ENCODE measurements around the gene PIK3IP1.
"Not testable (repeated sequence)": the region's sequence is repeated elsewhere in the genome, so short reads cannot be mapped to it uniquely, and the experiment has no call there.

Gene PIK3IP1

DNA sequence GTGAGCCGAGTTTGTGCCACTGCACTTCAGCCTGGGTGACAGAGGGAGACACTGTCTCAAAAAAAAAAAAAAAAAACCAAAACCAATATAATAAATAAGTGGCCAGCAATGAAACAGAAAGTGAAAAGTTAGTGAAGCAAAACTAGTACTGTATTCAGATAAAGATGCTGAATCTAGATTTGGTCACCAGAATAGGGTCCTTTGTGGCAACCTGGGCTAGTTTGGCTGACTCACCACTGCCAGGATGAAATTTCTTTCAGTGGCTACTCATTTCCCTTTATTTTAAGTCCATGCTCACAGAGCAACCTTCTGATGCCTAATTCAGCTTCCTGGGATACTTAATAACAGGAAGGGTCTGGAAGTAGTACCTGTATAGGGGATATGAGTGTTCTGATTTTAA is 54.2 kb downstream of the PIK3IP1 start:
- in situ Hi-C loops (cut with HindIII; ENCODE audit: low pct_unique_long_range_greater_than_20kb, low sequenced_read_pairs): no loop called here
- DNase-seq (ENCODE audit: low read depth in 1 of 2, low spot score in 1 of 2): no peak
- TF ChIP-seq JUND (IDR thresholded peaks at IDR 0.05; ENCODE audit: low read depth): no peak

DNA sequence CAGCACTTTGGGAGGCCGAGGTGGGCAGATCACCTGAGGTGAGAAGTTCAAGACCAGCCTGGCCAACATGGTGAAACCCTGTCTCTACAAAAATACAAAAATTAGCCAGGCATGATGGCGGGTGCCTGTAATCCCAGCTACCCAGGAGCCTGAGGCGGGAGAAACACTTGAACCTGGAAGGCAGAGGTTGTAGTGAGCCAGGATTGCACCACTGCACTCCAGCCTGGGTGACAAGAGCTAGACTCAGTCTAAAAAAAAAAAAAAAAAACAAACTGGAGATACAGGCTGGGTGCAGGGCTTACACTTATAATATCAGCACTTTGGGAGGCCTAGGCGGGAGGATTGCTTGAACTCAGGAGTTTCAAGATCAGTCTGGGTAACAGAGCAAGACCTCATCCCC is 56.2 kb downstream of the PIK3IP1 start:
- DNase-seq (ENCODE audit: low read depth in 1 of 2, low spot score in 1 of 2); in situ Hi-C loops (cut with HindIII; ENCODE audit: low pct_unique_long_range_greater_than_20kb, low sequenced_read_pairs): not testable (repeated sequence)

DNA sequence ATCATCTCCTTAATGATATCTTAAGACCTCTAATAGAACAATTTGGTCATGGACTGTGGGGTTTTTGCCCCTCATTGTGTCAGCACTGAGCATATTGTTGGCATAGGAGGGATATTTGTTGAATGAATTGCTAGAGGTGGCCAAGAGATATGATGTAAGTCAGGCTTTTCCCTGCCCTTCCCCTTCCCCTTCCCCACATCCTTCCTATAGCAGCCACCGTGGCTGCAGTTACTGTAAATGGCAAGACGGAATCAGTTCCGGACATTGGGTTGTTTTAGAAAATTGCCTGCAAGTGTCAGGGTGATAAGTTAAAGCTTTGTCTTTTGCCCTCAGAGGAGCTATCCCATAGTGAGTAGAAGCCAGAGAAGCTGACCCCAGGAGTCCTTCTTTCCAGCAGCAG is 57.2 kb downstream of the PIK3IP1 start:
- in situ Hi-C loops (cut with HindIII; ENCODE audit: low pct_unique_long_range_greater_than_20kb, low sequenced_read_pairs): no loop called here
- no peak for DNase-seq (ENCODE audit: low read depth in 1 of 2, low spot score in 1 of 2)
- TF ChIP-seq JUND (IDR thresholded peaks at IDR 0.05; ENCODE audit: low read depth): no peak

DNA sequence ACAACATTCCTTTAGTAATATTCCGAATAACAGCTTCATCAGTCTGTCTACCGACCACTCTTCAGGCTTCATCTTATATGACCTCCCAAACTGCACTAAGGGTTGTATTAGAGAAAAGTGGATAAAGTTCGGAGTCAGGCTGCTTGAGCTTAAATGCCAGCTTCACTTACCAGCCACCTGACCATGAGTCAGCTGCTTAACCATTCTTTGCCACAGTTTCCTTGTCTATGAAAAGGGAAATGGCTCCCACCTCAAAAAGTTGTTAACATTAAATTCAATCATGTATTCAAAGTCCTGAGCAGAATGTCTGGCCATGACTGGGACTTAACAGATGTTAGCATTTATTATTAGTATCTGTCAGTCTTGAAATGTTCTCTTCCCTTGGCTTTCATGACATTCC is 59.3 kb downstream of the PIK3IP1 start:
- DNase-seq (ENCODE audit: low read depth in 1 of 2, low spot score in 1 of 2): no peak
- no peak for TF ChIP-seq JUND (IDR thresholded peaks at IDR 0.05; ENCODE audit: low read depth)
- in situ Hi-C loops (cut with HindIII; ENCODE audit: low pct_unique_long_range_greater_than_20kb, low sequenced_read_pairs): no loop called here
